Measurements from ENCODE around the gene ADAMTS12. TPM values are rescaled to one million over a fixed set of nuclear protein-coding genes. Genes with fewer than 3 reads are reported as not detected.

ADAMTS12 gene
- polyA plus RNA-seq, 1 of the 3 experiments (the other 2 are of a cell fraction): 2.5 TPM

DNA sequence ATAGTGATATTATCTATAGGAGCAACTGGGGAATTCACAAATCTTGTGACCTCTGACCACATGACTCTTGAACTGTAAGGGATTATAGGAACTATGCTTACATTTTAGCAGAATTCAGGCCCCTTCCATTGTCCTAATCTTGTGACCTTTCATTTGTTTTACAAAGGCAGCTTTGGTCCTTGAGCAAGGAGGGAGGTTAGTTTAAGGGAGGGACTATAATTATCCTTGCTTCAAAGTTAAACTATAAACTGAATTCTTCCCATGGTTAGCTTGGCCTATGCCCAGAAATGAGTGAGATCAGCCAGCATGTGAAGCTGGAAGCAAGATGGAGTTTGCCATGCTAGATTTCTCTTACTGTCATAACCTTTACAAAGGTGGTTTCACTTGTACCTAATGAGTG is 399.8 kb downstream of the ADAMTS12 start:
- no peaks in the 10 kb centered on the region for H3K27me3 ChIP-seq (ENCODE audit: insufficient read depth)
- H3K36me3 ChIP-seq (replicated peaks in 1 of 2; ENCODE audit: control insufficient read depth in 1 of 2, insufficient read depth in 2 of 2, low read length in 1 of 2): no peaks in the 10 kb centered on the region
- no peaks in the 10 kb centered on the region for H3K9me2 ChIP-seq
- H3K79me2 ChIP-seq (ENCODE audit: insufficient read depth): no peaks in the 10 kb centered on the region
- H4K20me1 ChIP-seq (ENCODE audit: insufficient read depth): no peaks in the 10 kb centered on the region
- no peak overlapping the region for H3K9ac ChIP-seq
- H3K4me1 ChIP-seq (ENCODE audit: control insufficient read depth in 1 of 2, insufficient read depth in 2 of 2, low read depth in 1 of 2, low read length in 1 of 2): peaks cover 0 to 9% of the 10 kb centered on the region in 2 experiments; a peak in 1 of 4 replicates
- H3K4me3 ChIP-seq (ENCODE audit: low read depth in 2 of 2, low read length in 1 of 2): no peak overlapping the region
- no peak overlapping the region for H3K4me2 ChIP-seq
- DNase-seq: no peak
- ChIA-PET POLR2A (no interaction called here), CTCF (no interaction called here)
- TF ChIP-seq, protein P1, sequence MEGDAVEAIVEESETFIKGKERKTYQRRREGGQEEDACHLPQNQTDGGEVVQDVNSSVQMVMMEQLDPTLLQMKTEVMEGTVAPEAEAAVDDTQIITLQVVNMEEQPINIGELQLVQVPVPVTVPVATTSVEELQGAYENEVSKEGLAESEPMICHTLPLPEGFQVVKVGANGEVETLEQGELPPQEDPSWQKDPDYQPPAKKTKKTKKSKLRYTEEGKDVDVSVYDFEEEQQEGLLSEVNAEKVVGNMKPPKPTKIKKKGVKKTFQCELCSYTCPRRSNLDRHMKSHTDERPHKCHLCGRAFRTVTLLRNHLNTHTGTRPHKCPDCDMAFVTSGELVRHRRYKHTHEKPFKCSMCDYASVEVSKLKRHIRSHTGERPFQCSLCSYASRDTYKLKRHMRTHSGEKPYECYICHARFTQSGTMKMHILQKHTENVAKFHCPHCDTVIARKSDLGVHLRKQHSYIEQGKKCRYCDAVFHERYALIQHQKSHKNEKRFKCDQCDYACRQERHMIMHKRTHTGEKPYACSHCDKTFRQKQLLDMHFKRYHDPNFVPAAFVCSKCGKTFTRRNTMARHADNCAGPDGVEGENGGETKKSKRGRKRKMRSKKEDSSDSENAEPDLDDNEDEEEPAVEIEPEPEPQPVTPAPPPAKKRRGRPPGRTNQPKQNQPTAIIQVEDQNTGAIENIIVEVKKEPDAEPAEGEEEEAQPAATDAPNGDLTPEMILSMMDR (IDR thresholded peaks at IDR 0.05): no peak
- TF ChIP-seq, protein P2, sequence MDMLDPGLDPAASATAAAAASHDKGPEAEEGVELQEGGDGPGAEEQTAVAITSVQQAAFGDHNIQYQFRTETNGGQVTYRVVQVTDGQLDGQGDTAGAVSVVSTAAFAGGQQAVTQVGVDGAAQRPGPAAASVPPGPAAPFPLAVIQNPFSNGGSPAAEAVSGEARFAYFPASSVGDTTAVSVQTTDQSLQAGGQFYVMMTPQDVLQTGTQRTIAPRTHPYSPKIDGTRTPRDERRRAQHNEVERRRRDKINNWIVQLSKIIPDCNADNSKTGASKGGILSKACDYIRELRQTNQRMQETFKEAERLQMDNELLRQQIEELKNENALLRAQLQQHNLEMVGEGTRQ (IDR thresholded peaks at IDR 0.05; ENCODE audit: borderline replicate concordance, low read depth, low read length): no peak
- no peak for TF ChIP-seq GABPA (IDR thresholded peaks at IDR 0.05; ENCODE audit: low read depth)
- no peak overlapping the region for H2AFZ ChIP-seq (ENCODE audit: low read depth)
- H3K27ac ChIP-seq (ENCODE audit: low read depth in 2 of 2, low read length in 1 of 2): no peak overlapping the region
- no peaks in the 10 kb centered on the region for H3F3A ChIP-seq (replicated peaks; ENCODE audit: insufficient read depth)
- no peaks in the 10 kb centered on the region for H3K9me3 ChIP-seq

DNA sequence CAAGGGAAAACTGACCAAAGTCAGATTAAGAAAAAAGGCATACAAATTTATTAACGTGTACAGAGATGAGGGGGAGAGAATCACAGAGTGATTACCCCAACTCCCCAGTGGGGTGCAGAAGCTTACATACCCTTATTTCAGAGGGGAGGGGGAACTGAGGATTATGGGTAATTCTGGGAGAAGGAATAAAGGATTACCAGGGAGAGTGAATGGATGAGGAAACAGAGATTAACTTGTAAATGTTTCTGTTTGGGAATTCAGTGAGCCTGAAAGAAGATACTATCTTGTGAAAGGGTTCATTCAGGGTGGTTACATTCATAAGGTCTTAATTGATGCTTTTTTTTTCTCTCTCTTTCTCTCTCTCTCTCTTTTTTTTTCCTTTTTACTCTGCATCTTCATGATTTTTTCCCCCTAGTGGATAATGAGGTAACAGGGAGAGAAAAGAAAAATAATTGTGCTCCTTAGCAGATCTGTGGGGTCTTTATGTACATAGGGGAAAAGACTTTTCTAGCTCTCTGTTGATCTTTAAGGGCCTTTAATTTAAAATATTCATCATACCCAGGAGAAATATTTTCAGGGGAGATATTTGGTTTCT is 401.6 kb downstream of the ADAMTS12 start:
- H3K4me2 ChIP-seq: no peak overlapping the region
- ChIA-PET POLR2A (no interaction called here), CTCF (interaction anchor here (0.6 to 1.1 kb wide), 2 partner anchors 10 to 37 kb away, joined by 3 to 4 read pairs; no protein-coding TSS in a partner anchor)
- H3K4me1 ChIP-seq (ENCODE audit: control insufficient read depth in 1 of 2, insufficient read depth in 2 of 2, low read depth in 1 of 2, low read length in 1 of 2): peaks cover 0 to 4% of the 10 kb centered on the region in 2 experiments; a peak in 1 of 4 replicates
- H3K79me2 ChIP-seq (ENCODE audit: insufficient read depth): no peaks in the 10 kb centered on the region
- no peaks in the 10 kb centered on the region for H4K20me1 ChIP-seq (ENCODE audit: insufficient read depth)
- WGBS (ENCODE audit: low lambda C conversion rate): 23% methylated on average over 1 of the region's 1 CpG
- H3K36me3 ChIP-seq (replicated peaks in 1 of 2; ENCODE audit: control insufficient read depth in 1 of 2, insufficient read depth in 2 of 2, low read length in 1 of 2): no peaks in the 10 kb centered on the region
- no peaks in the 10 kb centered on the region for H3F3A ChIP-seq (replicated peaks; ENCODE audit: insufficient read depth)
- no peak overlapping the region for H2AFZ ChIP-seq (ENCODE audit: low read depth)
- H3K9ac ChIP-seq: no peak overlapping the region
- no peak for TF ChIP-seq EP300 (IDR thresholded peaks at IDR 0.05; ENCODE audit: borderline replicate concordance in 1 of 2, low read depth in 1 of 2, low read length in 1 of 2)
- TF ChIP-seq, protein P1 (IDR thresholded peaks at IDR 0.05): peak; percentile 23; the same call in 1 of the 2 replicates
- H3K27ac ChIP-seq (ENCODE audit: low read depth in 2 of 2, low read length in 1 of 2): no peak overlapping the region
- H3K4me3 ChIP-seq (ENCODE audit: low read depth in 2 of 2, low read length in 1 of 2): no peak overlapping the region
- no peaks in the 10 kb centered on the region for H3K9me3 ChIP-seq
- H3K27me3 ChIP-seq (ENCODE audit: insufficient read depth): no peaks in the 10 kb centered on the region
- DNase-seq: no peak
- H3K9me2 ChIP-seq: no peaks in the 10 kb centered on the region

Measured in SK-N-SH (cell line).